Stimulated activated naive CD8-positive, alpha-beta T cell treated with anti-CD3 and anti-CD28 coated beads, Interleukin-15, amount 100 ng/mL, for 72 hours (primary cell): Measurements from ENCODE around the gene QPRT.
A peak's percentile ranks its signal among the peaks of the same experiment; 100 is the strongest.
"Not testable (repeated sequence)": the region's sequence is repeated elsewhere in the genome, so short reads cannot be mapped to it uniquely, and the experiment has no call there.

Experiments
- ATAC-seq: fragments of 150-1000 bp; cut with Tn5 transposase; 2 replicates; pipeline ENCODE4 v1.10.0; 2021; ENCODE audit warnings: mild to moderate bottlenecking, moderate library complexity
- DNase-seq, 2 donors: peaks; one replicate each; pipeline ENCODE4 v3.0.0; 2021 to 2022
- H3K27ac Mint-ChIP-seq, 2 donors: one replicate each; pipeline ENCODE4 v1.8.0; 2022; ENCODE audit warnings: mild to moderate bottlenecking in 2 of 2, mixed read lengths in 2 of 2, moderate library complexity in 2 of 2
- H3K27me3 Mint-ChIP-seq: one replicate; pipeline ENCODE4 v1.8.0; 2022; ENCODE audit warnings: mixed read lengths
- H3K4me1 Mint-ChIP-seq: one replicate; pipeline ENCODE4 v1.8.0; 2022; ENCODE audit warnings: mild to moderate bottlenecking, mixed read lengths
- H3K4me3 Mint-ChIP-seq, 2 donors: one replicate each; pipeline ENCODE4 v1.8.0; 2022; ENCODE audit warnings: mild to moderate bottlenecking in 2 of 2, mixed read lengths in 2 of 2, moderate library complexity in 1 of 2
- H3K9me3 Mint-ChIP-seq, 2 donors: one replicate each; pipeline ENCODE4 v1.8.0; 2022; ENCODE audit warnings: mixed read lengths in 2 of 2

QPRT gene

GRCh38 chr16:29714972-29715371 lies 36.0 kb downstream of the QPRT start:
- Mint-ChIP-seq H3K27me3 (no peaks in the 10 kb centered on the region), H3K27ac (no peak overlapping the region), H3K9me3 (no peaks in the 10 kb centered on the region), H3K4me3 (no peak overlapping the region), H3K4me1 (peaks cover 18% of the 10 kb centered on the region)
- ATAC-seq (no peak), DNase-seq (no peak)

GRCh38 chr16:29717113-29717512 lies 38.1 kb downstream of the QPRT start:
- DNase-seq, result no peak
- Mint-ChIP-seq H3K27me3 (no peaks in the 10 kb centered on the region), H3K4me3 (no peak overlapping the region), H3K27ac (no peak overlapping the region), H3K4me1 (peaks cover 19% of the 10 kb centered on the region), H3K9me3 (no peaks in the 10 kb centered on the region)
- ATAC-seq, result no peak

GRCh38 chr16:29719063-29719462 lies 40.1 kb downstream of the QPRT start:
- no peak for DNase-seq
- no peak overlapping the region for H3K4me3 Mint-ChIP-seq
- no peaks in the 10 kb centered on the region for H3K27me3 Mint-ChIP-seq
- ATAC-seq, result no peak
- H3K9me3 Mint-ChIP-seq, result no peaks in the 10 kb centered on the region
- peaks cover 27% of the 10 kb centered on the region for H3K4me1 Mint-ChIP-seq
- H3K27ac Mint-ChIP-seq, result peak overlapping the region in 1 of 2 donors; percentile 23

GRCh38 chr16:29720703-29721102 lies 41.7 kb downstream of the QPRT start:
- H3K9me3 Mint-ChIP-seq, result no peaks in the 10 kb centered on the region

GRCh38 chr16:29721167-29721879 lies 42.3 kb downstream of the QPRT start:
- Mint-ChIP-seq H3K4me1 (peaks cover 43% of the 10 kb centered on the region), H3K4me3 (peak overlapping the region in 1 of 2 donors; percentile 52)
- H3K9me3 Mint-ChIP-seq, H3K27ac Mint-ChIP-seq, H3K27me3 Mint-ChIP-seq: not testable (repeated sequence)
- DNase-seq (peak; percentile 17 to 39), ATAC-seq (peak; percentile 54)

More at GRCh38 chr16:29720703-29721102, 41.7 kb downstream of the QPRT start:
- no peak overlapping the region for H3K27ac Mint-ChIP-seq
- peaks cover 39% of the 10 kb centered on the region for H3K4me1 Mint-ChIP-seq
- no peak for ATAC-seq
- H3K4me3 Mint-ChIP-seq, result no peak overlapping the region
- no peaks in the 10 kb centered on the region for H3K27me3 Mint-ChIP-seq
- no peak for DNase-seq

- no peak overlapping the region for H3K4me3 Mint-ChIP-seq
- peaks cover 42% of the 10 kb centered on the region for H3K4me1 Mint-ChIP-seq
- H3K27ac Mint-ChIP-seq, result no peak overlapping the region
- ATAC-seq, result no peak
- H3K9me3 Mint-ChIP-seq, result no peaks in the 10 kb centered on the region
- no peak for DNase-seq
- H3K27me3 Mint-ChIP-seq, result peaks cover 8% of the 10 kb centered on the region
These were observed 47.9 kb downstream of the QPRT start for GRCh38 chr16:29726845-29727377.

- peak overlapping the region in 1 of 2 donors; percentile 16 for H3K27ac Mint-ChIP-seq
These were observed 48.5 kb downstream of the QPRT start for GRCh38 chr16:29727452-29727851.

GRCh38 chr16:29729116-29729521 lies 50.1 kb downstream of the QPRT start:
- DNase-seq (no peak), ATAC-seq (no peak)
- Mint-ChIP-seq H3K4me1 (peaks cover 49% of the 10 kb centered on the region), H3K9me3 (peaks cover 5 to 14% of the 10 kb centered on the region in 2 donors), H3K27me3 (peaks cover 8% of the 10 kb centered on the region), H3K4me3 (no peak overlapping the region), H3K27ac (no peak overlapping the region)

More at GRCh38 chr16:29727452-29727851, 48.5 kb downstream of the QPRT start:
- Mint-ChIP-seq H3K27me3 (peaks cover 8% of the 10 kb centered on the region), H3K4me1 (peaks cover 47% of the 10 kb centered on the region), H3K9me3 (peaks cover 4 to 5% of the 10 kb centered on the region in 2 donors), H3K4me3 (no peak overlapping the region)
- ATAC-seq, result no peak
- DNase-seq, result no peak

- Mint-ChIP-seq H3K27ac (no peak overlapping the region), H3K9me3 (peaks cover 8 to 21% of the 10 kb centered on the region in 2 donors), H3K4me1 (peaks cover 46% of the 10 kb centered on the region), H3K4me3 (no peak overlapping the region), H3K27me3 (peaks cover 8% of the 10 kb centered on the region)
- DNase-seq, result no peak
- ATAC-seq, result no peak
These were observed 51.7 kb downstream of the QPRT start for GRCh38 chr16:29730649-29731048.

- DNase-seq, result peak; percentile 62 to 80
- Mint-ChIP-seq H3K4me3 (peak overlapping the region; percentile 24 to 42), H3K4me1 (peaks cover 54% of the 10 kb centered on the region), H3K9me3 (peaks cover 8 to 21% of the 10 kb centered on the region in 2 donors), H3K27ac (peak overlapping the region; percentile 62 to 84)
- H3K27me3 Mint-ChIP-seq, result not testable (repeated sequence)
- ATAC-seq, result peak; percentile 98
These were observed 53.0 kb downstream of the QPRT start for GRCh38 chr16:29731768-29732601.

- DNase-seq (no peak), ATAC-seq (no peak)
- Mint-ChIP-seq H3K4me3 (no peak overlapping the region), H3K27me3 (no peaks in the 10 kb centered on the region), H3K27ac (no peak overlapping the region), H3K9me3 (peaks cover 9 to 21% of the 10 kb centered on the region in 2 donors), H3K4me1 (peaks cover 75% of the 10 kb centered on the region)
These were observed 55.8 kb downstream of the QPRT start for GRCh38 chr16:29734786-29735185.

GRCh38 chr16:29736112-29736511 lies 57.1 kb downstream of the QPRT start:
- DNase-seq (no peak), ATAC-seq (no peak)
- Mint-ChIP-seq H3K9me3 (peaks cover 12 to 21% of the 10 kb centered on the region in 2 donors), H3K4me1 (peaks cover 83% of the 10 kb centered on the region), H3K27me3 (no peaks in the 10 kb centered on the region), H3K4me3 (no peak overlapping the region), H3K27ac (no peak overlapping the region)

- H3K4me1 Mint-ChIP-seq, result peaks cover 83% of the 10 kb centered on the region
- H3K4me3 Mint-ChIP-seq, result no peak overlapping the region
- ATAC-seq (no peak), DNase-seq (no peak)
- no peak overlapping the region for H3K27ac Mint-ChIP-seq
- peaks cover 12 to 21% of the 10 kb centered on the region in 2 donors for H3K9me3 Mint-ChIP-seq
- no peaks in the 10 kb centered on the region for H3K27me3 Mint-ChIP-seq
These were observed 57.8 kb downstream of the QPRT start for GRCh38 chr16:29736764-29737163.

GRCh38 chr16:29737713-29738112 lies 58.7 kb downstream of the QPRT start:
- no peak for DNase-seq
- no peaks in the 10 kb centered on the region for H3K27me3 Mint-ChIP-seq
- H3K4me1 Mint-ChIP-seq, result peaks cover 79% of the 10 kb centered on the region
- no peak overlapping the region for H3K27ac Mint-ChIP-seq
- H3K4me3 Mint-ChIP-seq, result peak overlapping the region; percentile 54 to 69
- H3K9me3 Mint-ChIP-seq, result peaks cover 8 to 14% of the 10 kb centered on the region in 2 donors
- no peak for ATAC-seq

GRCh38 chr16:29738514-29738913 lies 59.5 kb downstream of the QPRT start:
- Mint-ChIP-seq H3K27ac (peak overlapping the region in 1 of 2 donors; percentile 19), H3K4me3 (peak overlapping the region; percentile 54 to 69), H3K4me1 (peaks cover 79% of the 10 kb centered on the region)

More at GRCh38 chr16:29738514-29738913, 59.5 kb downstream of the QPRT start:
- Mint-ChIP-seq H3K9me3 (peaks cover 6 to 8% of the 10 kb centered on the region in 2 donors), H3K27me3 (no peaks in the 10 kb centered on the region)
- DNase-seq, result peak; percentile 15 to 39
- ATAC-seq, result peak; percentile 93
